SU-DHL-6 (cell line): ENCODE measurements around the gene CLEC4A.
"Not testable (repeated sequence)": the region's sequence is repeated elsewhere in the genome, so short reads cannot be mapped to it uniquely, and the experiment has no call there.

Source experiments
- H2AFZ ChIP-seq: fragments of 200-600 bp; sonication (generic); 2 replicates; pipeline ENCODE4 v1.6.1; 2014; ENCODE audit warnings: low read depth, mild to moderate bottlenecking, moderate library complexity, mixed read lengths, antibody characterized with exemption, low read length; ENCODE audit not compliant: severe bottlenecking
- H3F3A ChIP-seq: fragments of 200-600 bp; shearing (Covaris generic); 2 replicates; pipeline ENCODE4 v1.6.0; 2016; ENCODE audit warnings: antibody characterized with exemption, mild to moderate bottlenecking; ENCODE audit not compliant: insufficient read depth
- H3K27ac ChIP-seq: fragments of 200-600 bp; sonication (generic); 2 replicates; pipeline ENCODE4 v1.5.1; 2016; ENCODE audit warnings: low read depth, mild to moderate bottlenecking, low read length, moderate library complexity, mixed read lengths
- H3K27me3 ChIP-seq: fragments of 200-600 bp; sonication (generic), shearing (Covaris generic); 2 replicates; pipeline ENCODE4 v1.6.0; 2014; ENCODE audit warnings: mild to moderate bottlenecking, low read length
- H3K36me3 ChIP-seq: fragments of 200-600 bp; sonication (generic); 2 replicates; pipeline ENCODE4 v1.6.1; 2014; ENCODE audit warnings: mild to moderate bottlenecking, low read length, mixed read lengths
- H3K4me2 ChIP-seq: fragments of 300-600, 200-600 bp; shearing (Covaris generic), sonication (generic); 2 replicates; pipeline ENCODE4 v1.6.0; 2014; ENCODE audit warnings: low read length, low read depth, mild to moderate bottlenecking; ENCODE audit not compliant: poor library complexity, severe bottlenecking
- H3K4me3 ChIP-seq: fragments of 200-600 bp; sonication (generic); 2 replicates; pipeline ENCODE4 v1.5.1; 2014; ENCODE audit warnings: antibody characterized with exemption, low read length, mild to moderate bottlenecking, mixed read lengths; ENCODE audit not compliant: insufficient read depth, poor library complexity, severe bottlenecking
- H3K79me2 ChIP-seq: fragments of 200-600 bp; sonication (generic); 2 replicates; pipeline ENCODE4 v1.6.1; 2014; ENCODE audit warnings: mild to moderate bottlenecking, low read length, moderate library complexity; ENCODE audit not compliant: insufficient read depth
- H3K9ac ChIP-seq: fragments of 200-600 bp; sonication (generic); 2 replicates; pipeline ENCODE4 v1.7.0; 2014; ENCODE audit warnings: mild to moderate bottlenecking, low read length
- H3K9me2 ChIP-seq: fragments of 200-600 bp; sonication (generic); replicated peaks from 2 replicates; pipeline ENCODE4 v1.6.1; 2014; ENCODE audit warnings: low read length; ENCODE audit not compliant: insufficient read depth
- H3K9me3 ChIP-seq: fragments of 200-600 bp; sonication (generic); 2 replicates; pipeline ENCODE4 v1.6.1; 2014; ENCODE audit warnings: low read length, mixed read lengths; ENCODE audit not compliant: insufficient read depth
- H4K20me1 ChIP-seq: fragments of 200-600 bp; sonication (generic); 2 replicates; pipeline ENCODE4 v1.6.1; 2014; ENCODE audit warnings: low read depth, mild to moderate bottlenecking, antibody characterized with exemption, low read length, moderate library complexity, mixed read lengths
- EZH2phosphoT487 ChIP-seq: fragments of 200-600 bp; sonication (generic), shearing (Covaris generic); conservative IDR thresholded peaks from 2 replicates; pipeline ENCODE4 v1.6.1; 2018; ENCODE audit warnings: mild to moderate bottlenecking, antibody characterized with exemption, low read length, moderate library complexity, mixed read lengths
- TF ChIP-seq, protein P1 (sequence below): fragments of 200-600 bp; sonication (generic); IDR thresholded peaks from one replicate; pipeline ENCODE4 v1.5.1; 2017; ENCODE audit warnings: antibody characterized with exemption, mild to moderate bottlenecking, low read length, moderate library complexity; ENCODE audit not compliant: insufficient read depth, poor library complexity, severe bottlenecking

Gene CLEC4A

GRCh38 chr12:8156845-8157244, 33.4 kb downstream of the CLEC4A start, which contains the start of gene ZNF705A:
Gene ZNF705A (plus strand): TSS chr12:8157015. CDS start chr12:8172626, 15,611 bp downstream.
- TF ChIP-seq, protein P1, sequence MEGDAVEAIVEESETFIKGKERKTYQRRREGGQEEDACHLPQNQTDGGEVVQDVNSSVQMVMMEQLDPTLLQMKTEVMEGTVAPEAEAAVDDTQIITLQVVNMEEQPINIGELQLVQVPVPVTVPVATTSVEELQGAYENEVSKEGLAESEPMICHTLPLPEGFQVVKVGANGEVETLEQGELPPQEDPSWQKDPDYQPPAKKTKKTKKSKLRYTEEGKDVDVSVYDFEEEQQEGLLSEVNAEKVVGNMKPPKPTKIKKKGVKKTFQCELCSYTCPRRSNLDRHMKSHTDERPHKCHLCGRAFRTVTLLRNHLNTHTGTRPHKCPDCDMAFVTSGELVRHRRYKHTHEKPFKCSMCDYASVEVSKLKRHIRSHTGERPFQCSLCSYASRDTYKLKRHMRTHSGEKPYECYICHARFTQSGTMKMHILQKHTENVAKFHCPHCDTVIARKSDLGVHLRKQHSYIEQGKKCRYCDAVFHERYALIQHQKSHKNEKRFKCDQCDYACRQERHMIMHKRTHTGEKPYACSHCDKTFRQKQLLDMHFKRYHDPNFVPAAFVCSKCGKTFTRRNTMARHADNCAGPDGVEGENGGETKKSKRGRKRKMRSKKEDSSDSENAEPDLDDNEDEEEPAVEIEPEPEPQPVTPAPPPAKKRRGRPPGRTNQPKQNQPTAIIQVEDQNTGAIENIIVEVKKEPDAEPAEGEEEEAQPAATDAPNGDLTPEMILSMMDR: no peak
- no peak for TF ChIP-seq EZH2phosphoT487
- Histone ChIP-seq H3K27me3 (no peaks in the 10 kb centered on the region), H3K4me3 (no peak within 1 kb of the TSS), H3K9me2 (no peaks in the 10 kb centered on the region), H3K79me2 (no peaks in the 10 kb centered on the region), H2AFZ (no peak within 1 kb of the TSS), H3K4me2 (no peak within 1 kb of the TSS), H3K27ac (no peak within 1 kb of the TSS), H3K36me3 (no peaks in the 10 kb centered on the region), H3K9ac (no peak within 1 kb of the TSS), H3K9me3 (no peaks in the 10 kb centered on the region), H3F3A (no peaks in the 10 kb centered on the region), H4K20me1 (no peaks in the 10 kb centered on the region)

DNA sequence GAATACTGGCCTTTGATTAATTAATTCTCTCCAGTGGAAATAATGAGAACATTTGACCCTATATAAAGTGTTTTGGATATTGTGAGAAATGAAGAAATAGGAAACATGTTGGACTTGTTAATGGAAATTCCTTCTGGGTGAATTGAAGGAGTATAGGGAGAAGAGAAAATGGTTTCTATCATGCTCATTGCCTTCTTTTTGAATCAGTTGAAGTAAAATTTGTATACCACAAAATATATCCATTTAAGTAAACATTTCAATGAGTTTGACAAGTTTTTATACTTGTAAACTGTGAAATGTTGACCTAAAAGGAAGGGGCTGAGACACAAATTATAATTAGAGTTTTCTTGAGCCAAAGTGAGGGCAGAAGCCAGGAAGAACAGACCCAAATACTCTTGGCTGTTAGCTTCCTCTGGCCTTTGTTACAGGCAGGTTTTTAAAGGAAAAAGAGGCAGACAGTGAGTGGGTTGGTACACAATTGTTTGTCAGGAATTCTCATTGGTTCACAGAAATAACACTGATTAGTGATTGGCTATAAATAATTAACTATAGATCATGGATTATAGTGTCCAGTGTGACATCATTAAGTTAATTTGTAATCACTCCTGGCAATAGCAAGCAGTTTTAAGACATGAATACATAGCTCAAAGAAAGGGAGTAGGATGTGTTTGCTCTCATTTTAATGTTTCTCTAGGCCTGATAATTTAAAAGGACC, 34.2 kb downstream of the CLEC4A start:
- H3K27me3 ChIP-seq: no peaks in the 10 kb centered on the region
- no peak overlapping the region for H2AFZ ChIP-seq
- no peak overlapping the region for H3K9ac ChIP-seq
- H3K27ac ChIP-seq: no peak overlapping the region
- no peak overlapping the region for H3K4me2 ChIP-seq
- H3F3A ChIP-seq: no peaks in the 10 kb centered on the region
- no peaks in the 10 kb centered on the region for H3K79me2 ChIP-seq
- TF ChIP-seq, protein P1: no peak
- TF ChIP-seq EZH2phosphoT487: no peak
- H4K20me1 ChIP-seq: no peaks in the 10 kb centered on the region
- no peaks in the 10 kb centered on the region for H3K36me3 ChIP-seq
- H3K4me3 ChIP-seq: no peak overlapping the region
- H3K9me3 ChIP-seq: no peaks in the 10 kb centered on the region
- H3K9me2 ChIP-seq: no peaks in the 10 kb centered on the region

DNA sequence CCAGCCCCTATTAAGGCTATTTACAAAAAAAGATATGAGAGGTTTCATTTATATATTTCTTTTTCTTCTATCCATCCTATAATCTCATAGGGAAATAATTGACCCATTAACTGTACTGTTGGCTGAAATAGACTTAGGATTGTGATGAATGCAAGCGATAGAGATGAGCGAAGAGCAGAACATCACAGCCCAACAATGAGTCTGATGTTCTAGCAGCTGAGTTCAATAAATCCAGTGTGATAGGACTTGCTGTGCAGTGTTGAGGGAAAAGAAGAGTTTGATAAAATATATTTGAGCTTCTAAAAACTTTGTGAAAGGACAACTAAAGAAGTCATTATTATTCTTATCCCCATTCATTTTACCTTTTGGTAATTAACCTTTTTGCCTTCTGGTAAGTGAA, 49.5 kb downstream of the CLEC4A start:
- not testable (repeated sequence) for H3K27ac ChIP-seq, H3K9me2 ChIP-seq, H4K20me1 ChIP-seq, H3K9ac ChIP-seq, H3K79me2 ChIP-seq, H3F3A ChIP-seq, H3K4me2 ChIP-seq, H2AFZ ChIP-seq, H3K9me3 ChIP-seq, H3K4me3 ChIP-seq, H3K36me3 ChIP-seq, H3K27me3 ChIP-seq

DNA sequence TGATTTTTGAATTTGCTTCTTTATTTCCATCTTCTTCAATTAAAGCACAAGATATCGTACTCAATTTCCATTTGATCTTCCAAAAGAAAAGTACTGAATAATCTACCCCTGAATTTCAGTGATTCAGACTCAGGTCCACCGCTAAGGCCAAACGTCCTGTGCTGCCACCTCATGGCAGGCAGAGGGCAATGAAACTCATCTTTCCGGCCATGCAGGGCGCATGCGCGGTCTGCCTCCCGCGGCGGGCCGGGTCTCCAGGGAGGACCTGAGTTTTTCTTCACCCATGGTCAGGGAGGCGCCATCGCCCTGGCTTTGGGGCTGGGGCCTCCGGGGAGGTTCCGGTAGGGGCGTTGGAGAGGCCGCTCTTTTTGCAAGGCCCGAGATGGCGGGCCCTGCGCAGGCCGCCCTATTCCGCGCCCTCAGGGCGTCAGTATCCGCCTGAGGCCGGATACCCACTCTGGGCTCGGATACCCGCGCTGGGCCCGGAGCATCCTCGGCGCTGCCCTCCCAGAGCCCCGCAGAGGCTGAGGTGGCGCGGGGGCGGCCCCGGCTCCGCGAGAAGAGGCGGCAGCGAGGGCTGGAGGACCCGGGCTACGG, 56.7 kb downstream of the CLEC4A start:
- H3K4me2 ChIP-seq: peak overlapping the region; percentile 50
- not testable (repeated sequence) for H3K27me3 ChIP-seq, H3F3A ChIP-seq, H4K20me1 ChIP-seq, H3K79me2 ChIP-seq, H3K27ac ChIP-seq, H3K9me3 ChIP-seq, H3K36me3 ChIP-seq, H3K9me2 ChIP-seq
- peak overlapping the region; percentile 61 for H3K9ac ChIP-seq
- peak overlapping the region; percentile 84 for H2AFZ ChIP-seq
- H3K4me3 ChIP-seq: peak overlapping the region; percentile 54
- TF ChIP-seq, protein P1: peak; percentile 21

- H3K79me2 ChIP-seq, H3K4me3 ChIP-seq, H3F3A ChIP-seq, H3K27ac ChIP-seq, H2AFZ ChIP-seq, H3K9me3 ChIP-seq, H3K4me2 ChIP-seq, H3K36me3 ChIP-seq, H3K9ac ChIP-seq, H3K27me3 ChIP-seq, H4K20me1 ChIP-seq, H3K9me2 ChIP-seq: not testable (repeated sequence)
These were observed 57.9 kb downstream of the CLEC4A start for GRCh38 chr12:8181271-8181670.
